ENCODE results near the gene GID8. TPM values are rescaled to one million over a fixed set of nuclear protein-coding genes. Genes with fewer than 3 reads are reported as not detected.

GID8 gene
- total and polyA plus RNA-seq, 9 of the 15 experiments (the other 6 are each of a cell fraction or from before 2014, with no cell fraction given): 7.5 to 31.6 (median 22.2) TPM

DNA sequence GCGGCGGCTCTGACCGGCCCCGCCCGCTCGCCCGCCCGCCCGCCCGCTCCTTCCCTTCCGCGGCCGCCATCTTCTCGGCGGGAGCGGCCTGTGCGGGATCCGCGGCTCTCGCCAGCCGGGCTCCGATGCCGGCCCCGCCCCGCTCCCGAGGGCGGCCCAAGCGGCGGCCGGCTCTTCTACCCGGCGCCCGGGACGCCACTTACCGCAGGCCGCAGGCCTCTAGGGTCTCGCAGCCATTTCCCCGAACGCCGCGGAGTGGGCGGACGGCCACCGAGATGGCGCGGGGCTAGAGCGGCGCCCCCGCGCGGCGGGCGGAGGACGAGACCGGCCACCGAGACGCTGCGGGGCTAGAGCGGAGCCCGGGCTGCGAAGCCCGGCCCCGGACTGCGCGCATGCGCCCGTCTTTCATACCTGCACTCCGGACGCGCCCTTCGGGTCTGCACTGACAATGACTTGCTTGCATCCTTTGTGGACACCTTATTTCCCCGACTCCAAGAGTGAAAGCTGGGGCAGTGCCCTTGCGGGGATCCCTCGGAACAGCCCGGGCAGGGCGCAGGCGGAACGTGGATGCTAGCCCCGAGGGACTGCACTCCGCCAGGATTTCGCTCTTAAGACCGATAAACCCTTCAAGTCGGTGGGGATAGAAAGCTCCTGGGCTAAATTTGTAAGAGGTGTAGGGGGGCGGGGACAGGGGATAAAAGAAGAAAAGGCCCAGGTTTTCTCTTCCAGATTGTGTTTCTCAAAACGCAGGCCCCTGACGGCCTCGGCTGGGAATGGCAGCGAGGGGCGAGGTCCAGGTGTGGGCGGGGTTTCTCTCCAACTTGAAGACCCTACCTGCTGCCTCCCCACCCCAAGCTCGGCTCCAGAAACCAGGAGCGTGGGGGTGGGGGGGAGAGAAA lies 11.5 kb upstream of the GID8 start, which contains the start of gene DIDO1 (continued):
- TF ChIP-seq, protein P1, sequence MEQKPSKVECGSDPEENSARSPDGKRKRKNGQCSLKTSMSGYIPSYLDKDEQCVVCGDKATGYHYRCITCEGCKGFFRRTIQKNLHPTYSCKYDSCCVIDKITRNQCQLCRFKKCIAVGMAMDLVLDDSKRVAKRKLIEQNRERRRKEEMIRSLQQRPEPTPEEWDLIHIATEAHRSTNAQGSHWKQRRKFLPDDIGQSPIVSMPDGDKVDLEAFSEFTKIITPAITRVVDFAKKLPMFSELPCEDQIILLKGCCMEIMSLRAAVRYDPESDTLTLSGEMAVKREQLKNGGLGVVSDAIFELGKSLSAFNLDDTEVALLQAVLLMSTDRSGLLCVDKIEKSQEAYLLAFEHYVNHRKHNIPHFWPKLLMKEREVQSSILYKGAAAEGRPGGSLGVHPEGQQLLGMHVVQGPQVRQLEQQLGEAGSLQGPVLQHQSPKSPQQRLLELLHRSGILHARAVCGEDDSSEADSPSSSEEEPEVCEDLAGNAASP (IDR thresholded peaks at IDR 0.05): no peak
- TF ChIP-seq ZNF75A (CRISPR knock-in tag; IDR thresholded peaks at IDR 0.05) (no peak), BDP1 (IDR thresholded peaks at IDR 0.05; ENCODE audit: insufficient read depth, insufficient read length) (no peak), SRSF9 (IDR thresholded peaks at IDR 0.05; ENCODE audit: borderline replicate concordance, low read depth, low read length) (no peak), CSDE1 (IDR thresholded peaks at IDR 0.05) (no peak), SMARCA5 (IDR thresholded peaks at IDR 0.05) (no peak), NFIC (IDR thresholded peaks at IDR 0.05) (no peak), NBN (IDR thresholded peaks at IDR 0.05; ENCODE audit: low read depth) (no peak), BRCA1 (IDR thresholded peaks at IDR 0.05) (no peak), BRCA1 (CRISPR knock-in tag; IDR thresholded peaks at IDR 0.05) (no peak), ZNF41 (CRISPR knock-in tag; conservative IDR thresholded peaks at IDR 0.05) (no peak), PPARD (CRISPR knock-in tag; IDR thresholded peaks at IDR 0.05) (no peak)
- TF ChIP-seq, protein P2, sequence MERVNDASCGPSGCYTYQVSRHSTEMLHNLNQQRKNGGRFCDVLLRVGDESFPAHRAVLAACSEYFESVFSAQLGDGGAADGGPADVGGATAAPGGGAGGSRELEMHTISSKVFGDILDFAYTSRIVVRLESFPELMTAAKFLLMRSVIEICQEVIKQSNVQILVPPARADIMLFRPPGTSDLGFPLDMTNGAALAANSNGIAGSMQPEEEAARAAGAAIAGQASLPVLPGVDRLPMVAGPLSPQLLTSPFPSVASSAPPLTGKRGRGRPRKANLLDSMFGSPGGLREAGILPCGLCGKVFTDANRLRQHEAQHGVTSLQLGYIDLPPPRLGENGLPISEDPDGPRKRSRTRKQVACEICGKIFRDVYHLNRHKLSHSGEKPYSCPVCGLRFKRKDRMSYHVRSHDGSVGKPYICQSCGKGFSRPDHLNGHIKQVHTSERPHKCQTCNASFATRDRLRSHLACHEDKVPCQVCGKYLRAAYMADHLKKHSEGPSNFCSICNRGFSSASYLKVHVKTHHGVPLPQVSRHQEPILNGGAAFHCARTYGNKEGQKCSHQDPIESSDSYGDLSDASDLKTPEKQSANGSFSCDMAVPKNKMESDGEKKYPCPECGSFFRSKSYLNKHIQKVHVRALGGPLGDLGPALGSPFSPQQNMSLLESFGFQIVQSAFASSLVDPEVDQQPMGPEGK (CRISPR knock-in tag; IDR thresholded peaks at IDR 0.05; ENCODE audit: borderline replicate concordance): no peak
- TF ChIP-seq, protein P3, sequence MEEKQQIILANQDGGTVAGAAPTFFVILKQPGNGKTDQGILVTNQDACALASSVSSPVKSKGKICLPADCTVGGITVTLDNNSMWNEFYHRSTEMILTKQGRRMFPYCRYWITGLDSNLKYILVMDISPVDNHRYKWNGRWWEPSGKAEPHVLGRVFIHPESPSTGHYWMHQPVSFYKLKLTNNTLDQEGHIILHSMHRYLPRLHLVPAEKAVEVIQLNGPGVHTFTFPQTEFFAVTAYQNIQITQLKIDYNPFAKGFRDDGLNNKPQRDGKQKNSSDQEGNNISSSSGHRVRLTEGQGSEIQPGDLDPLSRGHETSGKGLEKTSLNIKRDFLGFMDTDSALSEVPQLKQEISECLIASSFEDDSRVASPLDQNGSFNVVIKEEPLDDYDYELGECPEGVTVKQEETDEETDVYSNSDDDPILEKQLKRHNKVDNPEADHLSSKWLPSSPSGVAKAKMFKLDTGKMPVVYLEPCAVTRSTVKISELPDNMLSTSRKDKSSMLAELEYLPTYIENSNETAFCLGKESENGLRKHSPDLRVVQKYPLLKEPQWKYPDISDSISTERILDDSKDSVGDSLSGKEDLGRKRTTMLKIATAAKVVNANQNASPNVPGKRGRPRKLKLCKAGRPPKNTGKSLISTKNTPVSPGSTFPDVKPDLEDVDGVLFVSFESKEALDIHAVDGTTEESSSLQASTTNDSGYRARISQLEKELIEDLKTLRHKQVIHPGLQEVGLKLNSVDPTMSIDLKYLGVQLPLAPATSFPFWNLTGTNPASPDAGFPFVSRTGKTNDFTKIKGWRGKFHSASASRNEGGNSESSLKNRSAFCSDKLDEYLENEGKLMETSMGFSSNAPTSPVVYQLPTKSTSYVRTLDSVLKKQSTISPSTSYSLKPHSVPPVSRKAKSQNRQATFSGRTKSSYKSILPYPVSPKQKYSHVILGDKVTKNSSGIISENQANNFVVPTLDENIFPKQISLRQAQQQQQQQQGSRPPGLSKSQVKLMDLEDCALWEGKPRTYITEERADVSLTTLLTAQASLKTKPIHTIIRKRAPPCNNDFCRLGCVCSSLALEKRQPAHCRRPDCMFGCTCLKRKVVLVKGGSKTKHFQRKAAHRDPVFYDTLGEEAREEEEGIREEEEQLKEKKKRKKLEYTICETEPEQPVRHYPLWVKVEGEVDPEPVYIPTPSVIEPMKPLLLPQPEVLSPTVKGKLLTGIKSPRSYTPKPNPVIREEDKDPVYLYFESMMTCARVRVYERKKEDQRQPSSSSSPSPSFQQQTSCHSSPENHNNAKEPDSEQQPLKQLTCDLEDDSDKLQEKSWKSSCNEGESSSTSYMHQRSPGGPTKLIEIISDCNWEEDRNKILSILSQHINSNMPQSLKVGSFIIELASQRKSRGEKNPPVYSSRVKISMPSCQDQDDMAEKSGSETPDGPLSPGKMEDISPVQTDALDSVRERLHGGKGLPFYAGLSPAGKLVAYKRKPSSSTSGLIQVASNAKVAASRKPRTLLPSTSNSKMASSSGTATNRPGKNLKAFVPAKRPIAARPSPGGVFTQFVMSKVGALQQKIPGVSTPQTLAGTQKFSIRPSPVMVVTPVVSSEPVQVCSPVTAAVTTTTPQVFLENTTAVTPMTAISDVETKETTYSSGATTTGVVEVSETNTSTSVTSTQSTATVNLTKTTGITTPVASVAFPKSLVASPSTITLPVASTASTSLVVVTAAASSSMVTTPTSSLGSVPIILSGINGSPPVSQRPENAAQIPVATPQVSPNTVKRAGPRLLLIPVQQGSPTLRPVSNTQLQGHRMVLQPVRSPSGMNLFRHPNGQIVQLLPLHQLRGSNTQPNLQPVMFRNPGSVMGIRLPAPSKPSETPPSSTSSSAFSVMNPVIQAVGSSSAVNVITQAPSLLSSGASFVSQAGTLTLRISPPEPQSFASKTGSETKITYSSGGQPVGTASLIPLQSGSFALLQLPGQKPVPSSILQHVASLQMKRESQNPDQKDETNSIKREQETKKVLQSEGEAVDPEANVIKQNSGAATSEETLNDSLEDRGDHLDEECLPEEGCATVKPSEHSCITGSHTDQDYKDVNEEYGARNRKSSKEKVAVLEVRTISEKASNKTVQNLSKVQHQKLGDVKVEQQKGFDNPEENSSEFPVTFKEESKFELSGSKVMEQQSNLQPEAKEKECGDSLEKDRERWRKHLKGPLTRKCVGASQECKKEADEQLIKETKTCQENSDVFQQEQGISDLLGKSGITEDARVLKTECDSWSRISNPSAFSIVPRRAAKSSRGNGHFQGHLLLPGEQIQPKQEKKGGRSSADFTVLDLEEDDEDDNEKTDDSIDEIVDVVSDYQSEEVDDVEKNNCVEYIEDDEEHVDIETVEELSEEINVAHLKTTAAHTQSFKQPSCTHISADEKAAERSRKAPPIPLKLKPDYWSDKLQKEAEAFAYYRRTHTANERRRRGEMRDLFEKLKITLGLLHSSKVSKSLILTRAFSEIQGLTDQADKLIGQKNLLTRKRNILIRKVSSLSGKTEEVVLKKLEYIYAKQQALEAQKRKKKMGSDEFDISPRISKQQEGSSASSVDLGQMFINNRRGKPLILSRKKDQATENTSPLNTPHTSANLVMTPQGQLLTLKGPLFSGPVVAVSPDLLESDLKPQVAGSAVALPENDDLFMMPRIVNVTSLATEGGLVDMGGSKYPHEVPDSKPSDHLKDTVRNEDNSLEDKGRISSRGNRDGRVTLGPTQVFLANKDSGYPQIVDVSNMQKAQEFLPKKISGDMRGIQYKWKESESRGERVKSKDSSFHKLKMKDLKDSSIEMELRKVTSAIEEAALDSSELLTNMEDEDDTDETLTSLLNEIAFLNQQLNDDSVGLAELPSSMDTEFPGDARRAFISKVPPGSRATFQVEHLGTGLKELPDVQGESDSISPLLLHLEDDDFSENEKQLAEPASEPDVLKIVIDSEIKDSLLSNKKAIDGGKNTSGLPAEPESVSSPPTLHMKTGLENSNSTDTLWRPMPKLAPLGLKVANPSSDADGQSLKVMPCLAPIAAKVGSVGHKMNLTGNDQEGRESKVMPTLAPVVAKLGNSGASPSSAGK (IDR thresholded peaks at IDR 0.05): no peak
